HFFc6 (cell line): Measurements from ENCODE around the gene PLEKHG4B. TPM values are rescaled to one million over a fixed set of nuclear protein-coding genes. Genes with fewer than 3 reads are reported as not detected.

Experiments used
- DNase-seq: peaks from one replicate; pipeline ENCODE4 v3.0.0-alpha.2; 2018
- H3K27ac Mint-ChIP-seq: 2 replicates; pipeline ENCODE4 v1.8.0; 2020; ENCODE audit warnings: mild to moderate bottlenecking, mixed read lengths
- H3K27me3 Mint-ChIP-seq: 2 replicates; pipeline ENCODE4 v1.8.0; 2021; ENCODE audit warnings: mild to moderate bottlenecking, moderate library complexity, mixed read lengths; ENCODE audit not compliant: insufficient read depth
- H3K36me3 Mint-ChIP-seq: 2 replicates; pipeline ENCODE4 v1.8.0; 2021; ENCODE audit warnings: low read depth, mixed read lengths
- H3K4me1 Mint-ChIP-seq: 2 replicates; pipeline ENCODE4 v1.8.0; 2020; ENCODE audit warnings: low read depth, mixed read lengths
- H3K4me3 Mint-ChIP-seq: 2 replicates; pipeline ENCODE4 v1.8.0; 2020; ENCODE audit warnings: mild to moderate bottlenecking, moderate library complexity, mixed read lengths
- H3K9me3 Mint-ChIP-seq: 2 replicates; pipeline ENCODE4 v1.8.0; 2020; ENCODE audit warnings: mild to moderate bottlenecking, mixed read lengths
- CTCF ChIP-seq: fragments of 200-600 bp; sonication (generic); IDR thresholded peaks from 2 replicates; pipeline ENCODE4 v1.5.0; 2021; ENCODE audit warnings: antibody characterized with exemption, mild to moderate bottlenecking
- total RNA-seq, 6 experiments: library from RNA; stranded (reverse); fragmentation: NEBNext Ultra II Directional; extraction: Animal tissue kit (Norgen Biotek cat#: 25700); gene quantifications; 2 replicates in 1 of 6; 3 replicates in 5 of 6; pipeline ENCODE4 v1.2.3, GENCODE V29; 2021

The PLEKHG4B gene
- total RNA-seq, 6 experiments from 2014 or later: 0.66 to 4.3 (median 3.9) TPM

- Mint-ChIP-seq H3K27me3 (peaks cover 40% of the 10 kb centered on the region), H3K9me3 (no peaks in the 10 kb centered on the region; the same call in 1 of the 2 replicates), H3K4me1 (peaks cover 16% of the 10 kb centered on the region), H3K36me3 (0 out of 2 replicates have a peak, but pooled peaks cover 5% of the 10 kb centered on the region), H3K4me3 (no peak overlapping the region), H3K27ac (no peak overlapping the region)
- DNase-seq: no peak
- no peak for TF ChIP-seq CTCF
These were observed 41.1 kb upstream of the PLEKHG4B start for GRCh38 chr5:50724-51499.

GRCh38 chr5:51500-51823 lies 40.5 kb upstream of the PLEKHG4B start:
- Mint-ChIP-seq H3K9me3 (no peaks in the 10 kb centered on the region; the same call in 1 of the 2 replicates), H3K27ac (no peak overlapping the region), H3K4me1 (peaks cover 11% of the 10 kb centered on the region), H3K36me3 (0 out of 2 replicates have a peak, but pooled peaks cover 5% of the 10 kb centered on the region), H3K27me3 (peaks cover 35% of the 10 kb centered on the region), H3K4me3 (no peak overlapping the region)
- no peak for TF ChIP-seq CTCF
- no peak for DNase-seq

GRCh38 chr5:53381-54174 lies 38.4 kb upstream of the PLEKHG4B start:
- Mint-ChIP-seq H3K27me3 (peaks cover 34% of the 10 kb centered on the region), H3K36me3 (0 out of 2 replicates have a peak, but pooled peaks cover 5% of the 10 kb centered on the region), H3K4me3 (no peak overlapping the region), H3K9me3 (no peaks in the 10 kb centered on the region; the same call in 1 of the 2 replicates), H3K27ac (no peak overlapping the region), H3K4me1 (no peaks in the 10 kb centered on the region)
- 0 out of 2 replicates have a peak, but pooled peaks have one; percentile 15 for TF ChIP-seq CTCF
- no peak for DNase-seq

GRCh38 chr5:54175-54730 lies 37.7 kb upstream of the PLEKHG4B start:
- no peak for DNase-seq
- Mint-ChIP-seq H3K4me1 (no peaks in the 10 kb centered on the region), H3K27me3 (peaks cover 34% of the 10 kb centered on the region), H3K36me3 (0 out of 2 replicates have a peak, but pooled peaks cover 5% of the 10 kb centered on the region), H3K4me3 (no peak overlapping the region), H3K27ac (no peak overlapping the region), H3K9me3 (no peaks in the 10 kb centered on the region; the same call in 1 of the 2 replicates)
- no peak for TF ChIP-seq CTCF

GRCh38 chr5:54876-55569 lies 36.9 kb upstream of the PLEKHG4B start:
- DNase-seq: no peak
- Mint-ChIP-seq H3K36me3 (0 out of 2 replicates have a peak, but pooled peaks cover 5% of the 10 kb centered on the region), H3K9me3 (no peaks in the 10 kb centered on the region; the same call in 1 of the 2 replicates), H3K4me3 (no peak overlapping the region), H3K27me3 (peaks cover 34% of the 10 kb centered on the region), H3K27ac (no peak overlapping the region), H3K4me1 (no peaks in the 10 kb centered on the region)
- no peak for TF ChIP-seq CTCF
